Measurements from ENCODE around the gene C8A. TPM values are rescaled to one million over a fixed set of nuclear protein-coding genes. Genes with fewer than 3 reads are reported as not detected.

C8A gene
- total and polyA plus RNA-seq, 2 donors (not counting 1 experiment from before 2014, with no cell fraction given): not detected

- Histone ChIP-seq H3K27ac (ENCODE audit: insufficient read depth, low read length) (no peak overlapping the region), H3K4me2 (ENCODE audit: extremely low read depth, insufficient read depth, low read length) (no peak overlapping the region), H3K36me3 (ENCODE audit: control insufficient read depth, insufficient read depth, low read length) (no peaks in the 10 kb centered on the region), H3K4me1 (ENCODE audit: control insufficient read depth, extremely low read depth, insufficient read depth, low read length) (no peaks in the 10 kb centered on the region), H3K4me3 (replicated peaks in 1 of 4; ENCODE audit: control extremely low read depth in 1 of 4, insufficient read depth in 1 of 4, low read depth in 3 of 4, low read length in 4 of 4) (no peak overlapping the region), H4K20me1 (ENCODE audit: control insufficient read depth, extremely low read depth, insufficient read depth, low read length) (no peaks in the 10 kb centered on the region), H2AFZ (ENCODE audit: low read length) (no peak overlapping the region), H3K27me3 (ENCODE audit: control insufficient read depth, insufficient read depth, low read length) (peaks cover 2% of the 10 kb centered on the region), H3K79me2 (ENCODE audit: control insufficient read depth, insufficient read depth, low read length) (no peaks in the 10 kb centered on the region), H3K9ac (ENCODE audit: insufficient read depth, low read length) (no peak overlapping the region), H3K9me3 (ENCODE audit: control insufficient read depth, insufficient read depth, low read depth, low read length) (no peaks in the 10 kb centered on the region)
- DNase-seq (ENCODE audit: low read depth in 2 of 2): no peak
- no peak for TF ChIP-seq EZH2 (IDR thresholded peaks at IDR 0.05; ENCODE audit: low read length, missing control alignments)
- TF ChIP-seq CTCF (conservative IDR thresholded peaks at IDR 0.05 in 1 of 2, IDR thresholded peaks at IDR 0.05 in 1 of 2; ENCODE audit: low read depth in 1 of 2, low read length in 2 of 2): no peak
These were observed 4.2 kb upstream of the C8A start for GRCh38 chr1:56850411-56850810.

DNA sequence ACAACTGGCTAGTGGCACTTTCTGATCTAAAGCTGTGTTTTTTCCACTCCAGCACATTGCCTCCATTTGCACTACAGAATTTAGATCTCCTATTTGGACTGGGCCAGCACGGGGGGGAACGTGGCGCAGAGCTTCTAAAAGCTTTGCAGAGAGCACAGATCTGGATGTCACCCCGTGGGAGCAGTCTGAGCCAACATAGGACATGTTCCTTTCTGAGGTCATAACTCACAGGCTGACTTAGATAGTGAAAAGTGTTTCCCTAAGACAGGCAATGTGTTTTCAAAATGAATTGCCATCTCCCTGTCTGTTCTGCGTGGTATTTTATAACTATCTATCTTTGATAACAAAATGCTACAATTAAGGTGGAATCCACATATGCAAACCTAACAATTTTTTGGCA is 3.7 kb upstream of the C8A start:
- H3K27me3 ChIP-seq (ENCODE audit: control insufficient read depth, insufficient read depth, low read length): peaks cover 2% of the 10 kb centered on the region
- H3K36me3 ChIP-seq (ENCODE audit: control insufficient read depth, insufficient read depth, low read length): no peaks in the 10 kb centered on the region
- no peaks in the 10 kb centered on the region for H3K79me2 ChIP-seq (ENCODE audit: control insufficient read depth, insufficient read depth, low read length)
- DNase-seq (ENCODE audit: low read depth in 2 of 2): no peak
- no peaks in the 10 kb centered on the region for H3K9me3 ChIP-seq (ENCODE audit: control insufficient read depth, insufficient read depth, low read depth, low read length)
- H4K20me1 ChIP-seq (ENCODE audit: control insufficient read depth, extremely low read depth, insufficient read depth, low read length): no peaks in the 10 kb centered on the region
- no peak overlapping the region for H3K27ac ChIP-seq (ENCODE audit: insufficient read depth, low read length)
- H3K9ac ChIP-seq (ENCODE audit: insufficient read depth, low read length): no peak overlapping the region
- no peak for TF ChIP-seq EZH2 (IDR thresholded peaks at IDR 0.05; ENCODE audit: low read length, missing control alignments)
- no peak for TF ChIP-seq CTCF (conservative IDR thresholded peaks at IDR 0.05 in 1 of 2, IDR thresholded peaks at IDR 0.05 in 1 of 2; ENCODE audit: low read depth in 1 of 2, low read length in 2 of 2)
- H2AFZ ChIP-seq (ENCODE audit: low read length): no peak overlapping the region
- no peak overlapping the region for H3K4me3 ChIP-seq (replicated peaks in 1 of 4; ENCODE audit: control extremely low read depth in 1 of 4, insufficient read depth in 1 of 4, low read depth in 3 of 4, low read length in 4 of 4)
- no peak overlapping the region for H3K4me2 ChIP-seq (ENCODE audit: extremely low read depth, insufficient read depth, low read length)
- no peaks in the 10 kb centered on the region for H3K4me1 ChIP-seq (ENCODE audit: control insufficient read depth, extremely low read depth, insufficient read depth, low read length)

DNA sequence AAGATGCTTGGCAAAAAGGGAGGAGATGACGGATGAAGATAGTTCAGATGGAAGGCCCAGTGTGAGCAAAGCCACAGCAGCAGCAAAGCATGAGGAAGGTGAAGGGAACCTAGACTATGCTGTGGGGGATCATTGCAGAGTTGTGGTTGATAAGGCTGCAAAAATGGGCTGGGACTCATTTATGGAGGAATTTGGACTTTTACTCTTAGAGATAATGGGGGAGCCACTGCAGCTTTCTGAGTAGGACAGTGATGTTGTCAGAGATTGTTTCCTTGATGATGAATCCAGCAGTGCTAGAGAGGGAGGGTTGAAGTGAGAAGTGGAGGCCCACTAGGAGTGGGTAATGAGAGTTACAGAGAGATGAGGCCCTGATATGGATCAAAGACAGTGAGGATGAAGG is 2.1 kb upstream of the C8A start:
- no peak overlapping the region for H2AFZ ChIP-seq (ENCODE audit: low read length)
- TF ChIP-seq EZH2 (IDR thresholded peaks at IDR 0.05; ENCODE audit: low read length, missing control alignments) (no peak), CTCF (conservative IDR thresholded peaks at IDR 0.05 in 1 of 2, IDR thresholded peaks at IDR 0.05 in 1 of 2; ENCODE audit: low read depth in 1 of 2, low read length in 2 of 2) (no peak)
- no peaks in the 10 kb centered on the region for H3K79me2 ChIP-seq (ENCODE audit: control insufficient read depth, insufficient read depth, low read length)
- no peak overlapping the region for H3K4me3 ChIP-seq (replicated peaks in 1 of 4; ENCODE audit: control extremely low read depth in 1 of 4, insufficient read depth in 1 of 4, low read depth in 3 of 4, low read length in 4 of 4)
- H3K9me3 ChIP-seq (ENCODE audit: control insufficient read depth, insufficient read depth, low read depth, low read length): no peaks in the 10 kb centered on the region
- H3K27me3 ChIP-seq (ENCODE audit: control insufficient read depth, insufficient read depth, low read length): no peaks in the 10 kb centered on the region
- H3K4me2 ChIP-seq (ENCODE audit: extremely low read depth, insufficient read depth, low read length): no peak overlapping the region
- no peaks in the 10 kb centered on the region for H4K20me1 ChIP-seq (ENCODE audit: control insufficient read depth, extremely low read depth, insufficient read depth, low read length)
- no peak overlapping the region for H3K27ac ChIP-seq (ENCODE audit: insufficient read depth, low read length)
- DNase-seq (ENCODE audit: low read depth in 2 of 2): no peak
- H3K4me1 ChIP-seq (ENCODE audit: control insufficient read depth, extremely low read depth, insufficient read depth, low read length): no peaks in the 10 kb centered on the region
- H3K9ac ChIP-seq (ENCODE audit: insufficient read depth, low read length): no peak overlapping the region
- H3K36me3 ChIP-seq (ENCODE audit: control insufficient read depth, insufficient read depth, low read length): no peaks in the 10 kb centered on the region

All from fibroblast of lung (primary cell).